ENCODE measurements around the gene MRPL41.

- TF ChIP-seq CTCF (IDR thresholded peaks at IDR 0.05; ENCODE audit: borderline replicate concordance, extremely low read depth, low read length, poor library complexity, severe bottlenecking) (no peak), EZH2 (IDR thresholded peaks at IDR 0.05; ENCODE audit: borderline replicate concordance, low read depth, low read length, severe bottlenecking) (no peak)
These were observed 32.1 kb upstream of the MRPL41 start for GRCh38 chr9:137519553-137519952.
